Suppressor macrophage treated with lipopolysaccharide for 4 hours (primary cell): ENCODE measurements around the gene CR1.
"Not testable (repeated sequence)": the region's sequence is repeated elsewhere in the genome, so short reads cannot be mapped to it uniquely, and the experiment has no call there.

Experiments
- DNase-seq: peaks from one replicate; pipeline ENCODE4 v3.0.0-alpha.2; 2020

The CR1 gene

DNA sequence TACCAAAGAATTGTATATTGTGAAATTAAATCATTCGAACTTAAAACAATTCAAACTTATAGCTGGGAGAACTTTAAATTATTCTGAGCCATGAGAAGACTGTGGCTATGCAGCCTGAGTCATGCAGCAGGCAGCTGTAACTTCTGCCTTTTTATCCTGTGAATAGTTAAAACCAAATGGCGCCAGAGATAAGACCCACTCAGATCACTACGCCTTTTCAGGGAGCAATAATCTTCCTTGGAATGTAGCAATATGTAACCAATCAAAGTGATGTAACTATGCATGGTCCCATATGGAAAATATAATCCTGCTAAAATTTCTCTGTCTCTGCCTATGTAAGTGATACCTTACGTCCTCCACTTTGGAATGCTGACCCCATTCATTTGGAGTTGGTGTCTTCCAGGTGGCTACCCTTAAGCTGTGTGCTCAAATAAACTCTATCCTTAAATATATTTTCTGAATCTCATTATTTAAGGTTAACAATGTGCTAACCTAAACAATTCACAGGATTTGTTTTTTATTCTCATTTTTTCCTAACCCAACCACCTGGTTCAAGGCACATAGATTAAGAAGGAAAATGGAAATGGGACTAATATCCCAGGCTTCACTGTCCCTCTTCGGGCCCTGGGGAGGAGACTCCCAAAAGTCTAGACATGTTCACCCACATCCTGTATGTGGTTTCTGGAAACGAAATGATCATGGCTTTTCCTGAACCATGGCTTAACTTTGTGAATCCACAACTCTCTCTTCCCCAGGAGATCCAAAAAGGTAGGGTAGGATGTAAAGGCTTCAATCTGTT is 184.8 kb downstream of the CR1 start:
- not testable (repeated sequence) for DNase-seq

DNA sequence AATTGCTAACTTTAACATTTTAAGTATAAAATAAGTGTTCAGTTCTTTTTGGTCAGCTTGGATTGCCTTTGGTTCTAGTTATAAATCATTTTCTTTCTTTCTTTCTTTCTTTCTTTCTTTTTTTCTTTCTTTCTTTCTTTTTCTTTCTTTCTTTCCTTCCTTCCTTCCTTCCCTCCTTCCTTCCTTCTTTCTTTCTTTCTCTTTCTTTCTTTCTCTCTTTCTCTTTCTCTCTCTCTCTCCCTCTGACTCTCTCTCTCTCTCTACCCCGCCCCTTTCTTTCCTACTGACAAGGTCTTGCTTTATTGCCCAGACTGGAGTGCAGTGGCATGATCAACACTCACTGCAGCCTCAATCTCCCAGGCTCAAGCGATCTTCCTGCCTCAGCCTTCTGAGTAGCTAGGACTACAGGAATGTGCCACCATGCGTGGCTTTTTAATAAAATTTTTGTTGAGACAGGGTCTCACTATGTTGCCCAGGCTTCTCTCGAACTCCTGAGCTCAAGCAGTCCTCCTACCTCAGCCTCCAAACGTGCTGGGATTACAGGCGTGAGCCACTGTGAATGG is 187.0 kb downstream of the CR1 start:
- not testable (repeated sequence) for DNase-seq

DNA sequence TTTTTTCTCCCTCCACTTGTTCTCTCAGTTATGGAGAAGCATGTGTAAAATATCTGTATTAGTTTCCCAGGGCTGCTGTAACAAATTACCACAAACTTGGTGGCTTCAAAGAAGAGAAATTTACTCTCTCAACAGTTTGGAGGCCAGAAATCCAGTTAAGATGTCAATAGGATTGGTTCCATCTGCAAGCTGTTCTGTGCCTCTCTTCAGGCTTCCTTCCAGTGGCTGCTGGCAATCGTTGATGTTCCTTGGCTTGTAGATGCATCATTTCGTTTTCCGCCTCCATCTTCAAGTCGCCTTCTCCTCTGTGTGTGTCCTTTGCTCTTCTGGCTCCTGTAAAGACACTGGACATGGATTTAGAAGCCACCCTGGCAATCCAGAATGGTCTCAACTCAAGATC is 194.6 kb downstream of the CR1 start:
- DNase-seq, result not testable (repeated sequence)

DNA sequence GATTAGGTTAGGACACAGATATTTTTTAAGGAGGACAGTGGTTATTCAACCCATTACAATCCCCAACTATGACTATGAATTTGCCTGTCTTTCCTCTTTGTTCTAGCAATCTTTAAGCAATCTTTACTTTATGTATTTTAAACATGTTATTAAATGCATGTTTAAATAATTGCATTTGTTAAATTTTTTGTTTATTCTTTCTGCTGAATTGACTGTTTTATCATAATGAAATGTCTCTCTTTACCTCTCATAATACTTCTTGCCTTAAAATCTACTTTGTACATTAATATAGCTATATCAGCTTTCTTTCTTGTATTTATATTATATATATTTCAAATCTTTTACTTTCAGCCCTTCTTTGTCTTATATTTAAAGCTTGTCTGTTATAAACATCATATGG is 195.1 kb downstream of the CR1 start:
- no peak for DNase-seq
